ENCODE data around the gene IGF1R.

- no peak for TF ChIP-seq CTCF (IDR thresholded peaks at IDR 0.05)
- no peak for TF ChIP-seq POLR2A (IDR thresholded peaks at IDR 0.05)
These were observed 6.5 kb downstream of the IGF1R start for GRCh38 chr15:98654790-98655360.
